Activated naive CD8-positive, alpha-beta T cell treated with anti-CD3 and anti-CD28 coated beads, Interleukin-2, amount 10 ng/mL, durations not matched to agents 7 days and 5 days (primary cell): ENCODE measurements around the gene MAP1LC3A. TPM values are rescaled to one million over a fixed set of nuclear protein-coding genes. Genes with fewer than 3 reads are reported as not detected.
A peak's percentile ranks its signal among the peaks of the same experiment; 100 is the strongest.

Experiments
- ATAC-seq: fragments of 150-1000 bp; cut with Tn5 transposase; one replicate; pipeline ENCODE4 v1.10.0; 2021; ENCODE audit warnings: low read depth, moderate library complexity
- POLR2A ChIA-PET: fragments of 350-600 bp; sonication (Branson Sonifier 250); formaldehyde crosslinking; loops from one replicate; lab custom pipeline; 2021; ENCODE audit warnings: antibody characterized with exemption; lab: Charles Lee
- DNase-seq: peaks from one replicate; pipeline ENCODE4 v3.0.0; 2021
- H3K27ac Mint-ChIP-seq: one replicate; pipeline ENCODE4 v1.8.0; 2022; ENCODE audit warnings: mild to moderate bottlenecking, mixed read lengths
- H3K27me3 Mint-ChIP-seq: one replicate; pipeline ENCODE4 v1.8.0; 2022; ENCODE audit warnings: mild to moderate bottlenecking, moderate library complexity, mixed read lengths
- H3K36me3 Mint-ChIP-seq: one replicate; pipeline ENCODE4 v1.8.0; 2021; ENCODE audit warnings: mild to moderate bottlenecking, mixed read lengths
- H3K4me1 Mint-ChIP-seq: one replicate; pipeline ENCODE4 v1.8.0; 2021; ENCODE audit warnings: mixed read lengths
- H3K4me3 Mint-ChIP-seq: one replicate; pipeline ENCODE4 v1.8.0; 2022; ENCODE audit warnings: mild to moderate bottlenecking, moderate library complexity, mixed read lengths
- H3K9me3 Mint-ChIP-seq: one replicate; pipeline ENCODE4 v1.8.0; 2021; ENCODE audit warnings: mixed read lengths
- total RNA-seq, 2 experiments: library from RNA; stranded (reverse); gene quantifications; one replicate each; pipeline ENCODE4 v1.2.3, GENCODE V29; 2021

MAP1LC3A gene
- total RNA-seq, 2 experiments from 2014 or later, result 0.99 to 1.9 TPM

- DNase-seq (no peak), ATAC-seq (no peak)
- Mint-ChIP-seq H3K4me3 (no peak overlapping the region), H3K9me3 (no peaks in the 10 kb centered on the region), H3K27ac (no peak overlapping the region), H3K27me3 (no peaks in the 10 kb centered on the region), H3K4me1 (peaks cover 9% of the 10 kb centered on the region), H3K36me3 (peaks cover 2% of the 10 kb centered on the region)
- POLR2A ChIA-PET, result no interaction called here
These were observed 4.1 kb downstream of the MAP1LC3A start for GRCh38 chr20:34562641-34563040.

- Mint-ChIP-seq H3K4me1 (peaks cover 6% of the 10 kb centered on the region), H3K27me3 (no peaks in the 10 kb centered on the region), H3K9me3 (no peaks in the 10 kb centered on the region), H3K36me3 (peaks cover 2% of the 10 kb centered on the region), H3K4me3 (no peak overlapping the region), H3K27ac (no peak overlapping the region)
- ATAC-seq (no peak), DNase-seq (no peak)
- POLR2A ChIA-PET, result no interaction called here
These were observed 6.3 kb downstream of the MAP1LC3A start for GRCh38 chr20:34564833-34565232.

- H3K4me1 Mint-ChIP-seq, result peaks cover 12% of the 10 kb centered on the region
- POLR2A ChIA-PET, result interaction anchor here (0.6 to 1.0 kb wide), 3 partner anchors 9 to 425 kb away, joined by 3 to 4 read pairs (median 3); partner anchors contain the start of genes DYNLRB1 and MAP1LC3A
- ATAC-seq (no peak), DNase-seq (no peak)
- no peaks in the 10 kb centered on the region for H3K9me3 Mint-ChIP-seq
- H3K27me3 Mint-ChIP-seq, result no peaks in the 10 kb centered on the region
- no peak overlapping the region for H3K4me3 Mint-ChIP-seq
- H3K27ac Mint-ChIP-seq, result peak overlapping the region; percentile 11
- peaks cover 5% of the 10 kb centered on the region for H3K36me3 Mint-ChIP-seq
These were observed 8.7 kb downstream of the MAP1LC3A start for GRCh38 chr20:34566978-34567891.

GRCh38 chr20:34567892-34568865 is 9.7 kb downstream of the MAP1LC3A start:
- no peak for DNase-seq
- Mint-ChIP-seq H3K27me3 (no peaks in the 10 kb centered on the region), H3K36me3 (peaks cover 5% of the 10 kb centered on the region), H3K4me1 (peaks cover 12% of the 10 kb centered on the region), H3K27ac (peak overlapping the region; percentile 11), H3K9me3 (no peaks in the 10 kb centered on the region), H3K4me3 (no peak overlapping the region)
- ATAC-seq, result no peak
- POLR2A ChIA-PET, result interaction anchor here (0.9 kb wide), 1 partner anchor 10 kb away, joined by 3 read pairs; the partner anchor contains the start of gene MAP1LC3A

- no peak for ATAC-seq
- no peaks in the 10 kb centered on the region for H3K9me3 Mint-ChIP-seq
These were observed 11.1 kb downstream of the MAP1LC3A start for GRCh38 chr20:34569598-34569997.

GRCh38 chr20:34570859-34571306 is 12.4 kb downstream of the MAP1LC3A start:
- Mint-ChIP-seq H3K36me3 (peaks cover 7% of the 10 kb centered on the region), H3K27me3 (no peaks in the 10 kb centered on the region), H3K4me3 (no peak overlapping the region), H3K9me3 (no peaks in the 10 kb centered on the region), H3K27ac (peak overlapping the region; percentile 33), H3K4me1 (peaks cover 8% of the 10 kb centered on the region)
- POLR2A ChIA-PET, result interaction anchor here (0.9 to 1.2 kb wide), 2 partner anchors 13 to 56 kb away, joined by 3 to 4 read pairs; partner anchors contain the start of gene MAP1LC3A
- no peak for ATAC-seq
- no peak for DNase-seq

More at GRCh38 chr20:34569598-34569997, 11.1 kb downstream of the MAP1LC3A start:
- Mint-ChIP-seq H3K27me3 (no peaks in the 10 kb centered on the region), H3K27ac (no peak overlapping the region), H3K4me1 (peaks cover 11% of the 10 kb centered on the region), H3K36me3 (peaks cover 9% of the 10 kb centered on the region), H3K4me3 (no peak overlapping the region)
- DNase-seq, result no peak
- POLR2A ChIA-PET, result no interaction called here

GRCh38 chr20:34571753-34572152 is 13.2 kb downstream of the MAP1LC3A start:
- H3K4me1 Mint-ChIP-seq, result peaks cover 8% of the 10 kb centered on the region
- POLR2A ChIA-PET, result interaction anchor here (0.9 kb wide), 1 partner anchor 57 kb away, joined by 3 read pairs; no protein-coding TSS in a partner anchor
- H3K36me3 Mint-ChIP-seq, result peaks cover 7% of the 10 kb centered on the region
- H3K4me3 Mint-ChIP-seq, result no peak overlapping the region
- H3K9me3 Mint-ChIP-seq, result no peaks in the 10 kb centered on the region
- no peaks in the 10 kb centered on the region for H3K27me3 Mint-ChIP-seq
- ATAC-seq (no peak), DNase-seq (no peak)
- no peak overlapping the region for H3K27ac Mint-ChIP-seq

GRCh38 chr20:34573541-34574300 is 15.2 kb downstream of the MAP1LC3A start:
- ATAC-seq (no peak), DNase-seq (no peak)
- POLR2A ChIA-PET, result interaction anchor here (1.0 kb wide), 1 partner anchor 16 kb away, joined by 3 read pairs; no protein-coding TSS in a partner anchor
- Mint-ChIP-seq H3K9me3 (no peaks in the 10 kb centered on the region), H3K27ac (no peak overlapping the region), H3K27me3 (no peaks in the 10 kb centered on the region), H3K4me3 (no peak overlapping the region), H3K4me1 (peaks cover 7% of the 10 kb centered on the region), H3K36me3 (peaks cover 7% of the 10 kb centered on the region)

GRCh38 chr20:34574426-34574825 is 15.9 kb downstream of the MAP1LC3A start:
- POLR2A ChIA-PET, result no interaction called here
- no peak overlapping the region for H3K27ac Mint-ChIP-seq
- peaks cover 7% of the 10 kb centered on the region for H3K36me3 Mint-ChIP-seq
- H3K4me3 Mint-ChIP-seq, result no peak overlapping the region
- no peaks in the 10 kb centered on the region for H3K9me3 Mint-ChIP-seq
- peaks cover 7% of the 10 kb centered on the region for H3K4me1 Mint-ChIP-seq
- no peaks in the 10 kb centered on the region for H3K27me3 Mint-ChIP-seq
- DNase-seq, result no peak
- ATAC-seq, result no peak

- peaks cover 7% of the 10 kb centered on the region for H3K36me3 Mint-ChIP-seq
These were observed 16.3 kb downstream of the MAP1LC3A start for GRCh38 chr20:34574861-34575260.

GRCh38 chr20:34575271-34575670 is 16.8 kb downstream of the MAP1LC3A start:
- DNase-seq, result no peak
- Mint-ChIP-seq H3K9me3 (no peaks in the 10 kb centered on the region), H3K27me3 (no peaks in the 10 kb centered on the region), H3K4me3 (no peak overlapping the region), H3K27ac (no peak overlapping the region), H3K36me3 (peaks cover 7% of the 10 kb centered on the region), H3K4me1 (peaks cover 14% of the 10 kb centered on the region)
- POLR2A ChIA-PET, result no interaction called here
- ATAC-seq, result no peak

More at GRCh38 chr20:34574861-34575260, 16.3 kb downstream of the MAP1LC3A start:
- ATAC-seq, result no peak
- POLR2A ChIA-PET, result no interaction called here
- no peak for DNase-seq
- Mint-ChIP-seq H3K27me3 (no peaks in the 10 kb centered on the region), H3K4me1 (peaks cover 9% of the 10 kb centered on the region), H3K4me3 (no peak overlapping the region), H3K9me3 (no peaks in the 10 kb centered on the region), H3K27ac (no peak overlapping the region)

GRCh38 chr20:34575756-34576155 is 17.2 kb downstream of the MAP1LC3A start:
- Mint-ChIP-seq H3K9me3 (no peaks in the 10 kb centered on the region), H3K27me3 (no peaks in the 10 kb centered on the region), H3K27ac (no peak overlapping the region), H3K4me1 (peaks cover 17% of the 10 kb centered on the region), H3K36me3 (peaks cover 10% of the 10 kb centered on the region), H3K4me3 (no peak overlapping the region)
- POLR2A ChIA-PET, result no interaction called here
- DNase-seq (no peak), ATAC-seq (no peak)
